Neuron (in vitro differentiated cells): ENCODE measurements around the gene CDH13.

ENCODE experiments used
- H2AFZ ChIP-seq: one replicate; pipeline ENCODE4 v1.6.1; 2013; ENCODE audit warnings: low read depth, mild to moderate bottlenecking, inconsistent platforms, low read length, moderate library complexity
- H3K27me3 ChIP-seq: one replicate; pipeline ENCODE4 v1.6.1; 2013; ENCODE audit warnings: low read length; ENCODE audit not compliant: insufficient read depth
- H3K36me3 ChIP-seq: one replicate; pipeline ENCODE4 v1.6.1; 2013; ENCODE audit warnings: low read length; ENCODE audit not compliant: insufficient read depth
- H3K4me1 ChIP-seq: one replicate; pipeline ENCODE4 v1.6.1; 2013; ENCODE audit warnings: low read length; ENCODE audit not compliant: insufficient read depth
- H3K4me3 ChIP-seq: 2 replicates; pipeline ENCODE4 v1.5.1; 2013; ENCODE audit warnings: mild to moderate bottlenecking, low read length, moderate library complexity
- H3K9me3 ChIP-seq: one replicate; pipeline ENCODE4 v1.6.1; 2013; ENCODE audit warnings: low read length

The CDH13 gene

GRCh38 chr16:83799336-83799735 lies 1172.6 kb downstream of the CDH13 start:
- H3K27me3 ChIP-seq: no peaks in the 10 kb centered on the region
- peaks cover 21% of the 10 kb centered on the region for H3K4me1 ChIP-seq
- no peaks in the 10 kb centered on the region for H3K36me3 ChIP-seq
- H3K4me3 ChIP-seq: no peak overlapping the region
- H2AFZ ChIP-seq: no peak overlapping the region
- no peaks in the 10 kb centered on the region for H3K9me3 ChIP-seq

GRCh38 chr16:83802135-83802534 lies 1175.4 kb downstream of the CDH13 start:
- no peaks in the 10 kb centered on the region for H3K36me3 ChIP-seq
- no peak overlapping the region for H2AFZ ChIP-seq
- H3K4me1 ChIP-seq: peaks cover 7% of the 10 kb centered on the region
- no peaks in the 10 kb centered on the region for H3K27me3 ChIP-seq
- H3K4me3 ChIP-seq: no peak overlapping the region
- H3K9me3 ChIP-seq: no peaks in the 10 kb centered on the region

GRCh38 chr16:83802554-83803205 lies 1175.9 kb downstream of the CDH13 start:
- H3K27me3 ChIP-seq: no peaks in the 10 kb centered on the region
- H3K4me1 ChIP-seq: peaks cover 2% of the 10 kb centered on the region
- no peaks in the 10 kb centered on the region for H3K9me3 ChIP-seq
- no peaks in the 10 kb centered on the region for H3K36me3 ChIP-seq
- no peak overlapping the region for H3K4me3 ChIP-seq
- H2AFZ ChIP-seq: no peak overlapping the region

- no peaks in the 10 kb centered on the region for H3K36me3 ChIP-seq
- H3K4me3 ChIP-seq: no peak overlapping the region
- H3K27me3 ChIP-seq: no peaks in the 10 kb centered on the region
- no peak overlapping the region for H2AFZ ChIP-seq
- H3K4me1 ChIP-seq: peaks cover 3% of the 10 kb centered on the region
- no peaks in the 10 kb centered on the region for H3K9me3 ChIP-seq
Measured at GRCh38 chr16:83803811-83804210, 1177.0 kb downstream of the CDH13 start.

GRCh38 chr16:83804366-83804765 lies 1177.6 kb downstream of the CDH13 start:
- Histone ChIP-seq H3K27me3 (no peaks in the 10 kb centered on the region), H3K4me3 (no peak overlapping the region), H3K4me1 (peaks cover 7% of the 10 kb centered on the region), H2AFZ (no peak overlapping the region), H3K36me3 (no peaks in the 10 kb centered on the region), H3K9me3 (no peaks in the 10 kb centered on the region)

- H3K9me3 ChIP-seq: no peaks in the 10 kb centered on the region
- H3K4me1 ChIP-seq: peaks cover 7% of the 10 kb centered on the region
- no peak overlapping the region for H3K4me3 ChIP-seq
- H3K36me3 ChIP-seq: peaks cover 13% of the 10 kb centered on the region
- no peak overlapping the region for H2AFZ ChIP-seq
- H3K27me3 ChIP-seq: no peaks in the 10 kb centered on the region
Measured at GRCh38 chr16:83806036-83806435, 1179.3 kb downstream of the CDH13 start.

GRCh38 chr16:83806731-83807130 lies 1180.0 kb downstream of the CDH13 start:
- Histone ChIP-seq H3K36me3 (peaks cover 19% of the 10 kb centered on the region), H3K27me3 (no peaks in the 10 kb centered on the region), H3K4me1 (peaks cover 7% of the 10 kb centered on the region), H2AFZ (no peak overlapping the region), H3K9me3 (no peaks in the 10 kb centered on the region), H3K4me3 (no peak overlapping the region)

GRCh38 chr16:83807327-83807709 lies 1180.5 kb downstream of the CDH13 start:
- no peak overlapping the region for H3K4me3 ChIP-seq
- peaks cover 25% of the 10 kb centered on the region for H3K36me3 ChIP-seq
- no peaks in the 10 kb centered on the region for H3K27me3 ChIP-seq
- H2AFZ ChIP-seq: peak overlapping the region; percentile 82
- H3K9me3 ChIP-seq: no peaks in the 10 kb centered on the region
- H3K4me1 ChIP-seq: peaks cover 7% of the 10 kb centered on the region

- Histone ChIP-seq H3K9me3 (no peaks in the 10 kb centered on the region), H3K27me3 (no peaks in the 10 kb centered on the region), H3K4me1 (peaks cover 7% of the 10 kb centered on the region), H3K4me3 (peak within 1 kb of the TSS; percentile 74), H3K36me3 (peaks cover 30% of the 10 kb centered on the region), H2AFZ (peak within 1 kb of the TSS; percentile 82)
Measured at GRCh38 chr16:83807710-83808572, 1181.2 kb downstream of the CDH13 start, which contains the start of gene HSBP1. Gene HSBP1, plus strand, starts transcription at chr16:83807978. Its CDS starts 99 bp downstream, at chr16:83808077.

GRCh38 chr16:83808573-83809014 lies 1181.8 kb downstream of the CDH13 start:
- peaks cover 33% of the 10 kb centered on the region for H3K36me3 ChIP-seq
- H2AFZ ChIP-seq: peak overlapping the region; percentile 82
- H3K4me1 ChIP-seq: peaks cover 14% of the 10 kb centered on the region
- H3K4me3 ChIP-seq: peak overlapping the region; percentile 74
- no peaks in the 10 kb centered on the region for H3K27me3 ChIP-seq
- H3K9me3 ChIP-seq: no peaks in the 10 kb centered on the region

- Histone ChIP-seq H3K36me3 (peaks cover 33% of the 10 kb centered on the region), H3K27me3 (no peaks in the 10 kb centered on the region), H3K9me3 (no peaks in the 10 kb centered on the region), H3K4me1 (peaks cover 18% of the 10 kb centered on the region), H2AFZ (no peak overlapping the region), H3K4me3 (peak overlapping the region; percentile 74)
Measured at GRCh38 chr16:83809092-83809491, 1182.3 kb downstream of the CDH13 start.

- H3K4me1 ChIP-seq: peaks cover 21% of the 10 kb centered on the region
- no peaks in the 10 kb centered on the region for H3K9me3 ChIP-seq
- no peaks in the 10 kb centered on the region for H3K27me3 ChIP-seq
- H2AFZ ChIP-seq: no peak overlapping the region
- H3K36me3 ChIP-seq: peaks cover 33% of the 10 kb centered on the region
- H3K4me3 ChIP-seq: no peak overlapping the region
Measured at GRCh38 chr16:83810901-83811300, 1184.1 kb downstream of the CDH13 start.
